Measurements from ENCODE around the gene VAC14. TPM values are rescaled to one million over a fixed set of nuclear protein-coding genes. Genes with fewer than 3 reads are reported as not detected.
A peak's percentile ranks its signal among the peaks of the same experiment; 100 is the strongest.

Gene VAC14
- polyA plus RNA-seq, 1 donor from 2014 or later = 8.6 TPM

GRCh38 chr16:70692130-70692872, 108.7 kb downstream of the VAC14 start:
- Histone ChIP-seq H3F3A (ENCODE audit: insufficient read depth, low read length, poor library complexity, severe bottlenecking) (no peaks in the 10 kb centered on the region), H3K4me2 (ENCODE audit: low read length) (peak overlapping the region; percentile 31), H3K9ac (ENCODE audit: low read length) (peak overlapping the region; percentile 81), H3K27me3 (ENCODE audit: insufficient read depth, low read depth, low read length) (no peaks in the 10 kb centered on the region), H3K36me3 (ENCODE audit: insufficient read depth, low read length) (no peaks in the 10 kb centered on the region), H4K20me1 (ENCODE audit: insufficient read depth) (no peaks in the 10 kb centered on the region), H3K9me3 (ENCODE audit: low read length) (no peaks in the 10 kb centered on the region), H3K79me2 (replicated peaks; ENCODE audit: insufficient read depth, low read length) (no peaks in the 10 kb centered on the region), H3K27ac (ENCODE audit: low read length) (peak overlapping the region; percentile 94), H3K4me3 (ENCODE audit: low read length) (peak overlapping the region; percentile 57), H2AFZ (ENCODE audit: low read depth, low read length) (no peak overlapping the region), H3K9me2 (ENCODE audit: insufficient read depth, low read length) (no peaks in the 10 kb centered on the region)
- TF ChIP-seq EZH2 (IDR thresholded peaks at IDR 0.05; ENCODE audit: borderline replicate concordance, insufficient read depth, low read length, poor library complexity, severe bottlenecking) = no peak
- TF ChIP-seq TAF1 (IDR thresholded peaks at IDR 0.05; ENCODE audit: low read depth) = no peak
- no peak for TF ChIP-seq EP300 (conservative IDR thresholded peaks at IDR 0.05; ENCODE audit: poor library complexity, severe bottlenecking)
- no peak for TF ChIP-seq REST (IDR thresholded peaks at IDR 0.05; ENCODE audit: borderline replicate concordance)
- no peak for TF ChIP-seq RAD21 (conservative IDR thresholded peaks at IDR 0.05)
- TF ChIP-seq CTCF (IDR thresholded peaks at IDR 0.05; ENCODE audit: poor library complexity, severe bottlenecking) = no peak
- no peak for TF ChIP-seq SMC3 (conservative IDR thresholded peaks at IDR 0.05; ENCODE audit: poor library complexity)
- TF ChIP-seq POLR2AphosphoS5 (IDR thresholded peaks at IDR 0.05) = no peak

GRCh38 chr16:70691223-70692129, 109.5 kb downstream of the VAC14 start:
- no peaks in the 10 kb centered on the region for H3K9me2 ChIP-seq (ENCODE audit: insufficient read depth, low read length)
- no peaks in the 10 kb centered on the region for H3F3A ChIP-seq (ENCODE audit: insufficient read depth, low read length, poor library complexity, severe bottlenecking)
- peak overlapping the region; percentile 55 for H3K4me2 ChIP-seq (ENCODE audit: low read length)
- no peaks in the 10 kb centered on the region for H3K9me3 ChIP-seq (ENCODE audit: low read length)
- peak overlapping the region; percentile 57 for H3K4me3 ChIP-seq (ENCODE audit: low read length)
- no peaks in the 10 kb centered on the region for H4K20me1 ChIP-seq (ENCODE audit: insufficient read depth)
- no peak for TF ChIP-seq CTCF (IDR thresholded peaks at IDR 0.05; ENCODE audit: poor library complexity, severe bottlenecking)
- peak; percentile 23 for TF ChIP-seq REST (IDR thresholded peaks at IDR 0.05; ENCODE audit: borderline replicate concordance)
- TF ChIP-seq RAD21 (conservative IDR thresholded peaks at IDR 0.05) = peak; percentile 45
- TF ChIP-seq TAF1 (IDR thresholded peaks at IDR 0.05; ENCODE audit: low read depth) = no peak
- no peak for TF ChIP-seq EZH2 (IDR thresholded peaks at IDR 0.05; ENCODE audit: borderline replicate concordance, insufficient read depth, low read length, poor library complexity, severe bottlenecking)
- TF ChIP-seq SMC3 (conservative IDR thresholded peaks at IDR 0.05; ENCODE audit: poor library complexity) = peak; percentile 42
- TF ChIP-seq MXI1 (conservative IDR thresholded peaks at IDR 0.05; ENCODE audit: poor library complexity, severe bottlenecking) = no peak
- peak; percentile 72 for TF ChIP-seq EP300 (conservative IDR thresholded peaks at IDR 0.05; ENCODE audit: poor library complexity, severe bottlenecking)
- TF ChIP-seq POLR2AphosphoS5 (IDR thresholded peaks at IDR 0.05) = peak; percentile 62
- H3K27ac ChIP-seq (ENCODE audit: low read length) = peak overlapping the region; percentile 94
- H3K9ac ChIP-seq (ENCODE audit: low read length) = peak overlapping the region; percentile 81
- H3K27me3 ChIP-seq (ENCODE audit: insufficient read depth, low read depth, low read length) = no peaks in the 10 kb centered on the region
- H3K79me2 ChIP-seq (replicated peaks; ENCODE audit: insufficient read depth, low read length) = no peaks in the 10 kb centered on the region
- no peaks in the 10 kb centered on the region for H3K36me3 ChIP-seq (ENCODE audit: insufficient read depth, low read length)
- H2AFZ ChIP-seq (ENCODE audit: low read depth, low read length) = no peak overlapping the region
